Hepatocyte (in vitro differentiated cells): Measurements from ENCODE around the gene PLCB2.

ENCODE experiments used
- EZH2 ChIP-seq: fragments of 200-600 bp; sonication (generic); IDR thresholded peaks from 2 replicates; pipeline ENCODE4 v1.6.1; 2016; ENCODE audit warnings: antibody characterized with exemption, mild to moderate bottlenecking, borderline replicate concordance
- EZH2phosphoT487 ChIP-seq: fragments of 200-600 bp; sonication (generic); IDR thresholded peaks from one replicate; pipeline ENCODE4 v1.6.1; 2018; ENCODE audit warnings: antibody characterized with exemption, mild to moderate bottlenecking, low read depth, moderate library complexity; ENCODE audit not compliant: unreplicated experiment, severe bottlenecking
- TF ChIP-seq, protein P1 (sequence below): fragments of 200-600 bp; sonication (generic); IDR thresholded peaks from 2 replicates; pipeline ENCODE4 v1.5.1; 2016; ENCODE audit warnings: antibody characterized with exemption, mild to moderate bottlenecking; ENCODE audit not compliant: poor library complexity

GRCh38 chr15:40244961-40245523 is 62.7 kb downstream of the PLCB2 start:
- TF ChIP-seq, protein P1, sequence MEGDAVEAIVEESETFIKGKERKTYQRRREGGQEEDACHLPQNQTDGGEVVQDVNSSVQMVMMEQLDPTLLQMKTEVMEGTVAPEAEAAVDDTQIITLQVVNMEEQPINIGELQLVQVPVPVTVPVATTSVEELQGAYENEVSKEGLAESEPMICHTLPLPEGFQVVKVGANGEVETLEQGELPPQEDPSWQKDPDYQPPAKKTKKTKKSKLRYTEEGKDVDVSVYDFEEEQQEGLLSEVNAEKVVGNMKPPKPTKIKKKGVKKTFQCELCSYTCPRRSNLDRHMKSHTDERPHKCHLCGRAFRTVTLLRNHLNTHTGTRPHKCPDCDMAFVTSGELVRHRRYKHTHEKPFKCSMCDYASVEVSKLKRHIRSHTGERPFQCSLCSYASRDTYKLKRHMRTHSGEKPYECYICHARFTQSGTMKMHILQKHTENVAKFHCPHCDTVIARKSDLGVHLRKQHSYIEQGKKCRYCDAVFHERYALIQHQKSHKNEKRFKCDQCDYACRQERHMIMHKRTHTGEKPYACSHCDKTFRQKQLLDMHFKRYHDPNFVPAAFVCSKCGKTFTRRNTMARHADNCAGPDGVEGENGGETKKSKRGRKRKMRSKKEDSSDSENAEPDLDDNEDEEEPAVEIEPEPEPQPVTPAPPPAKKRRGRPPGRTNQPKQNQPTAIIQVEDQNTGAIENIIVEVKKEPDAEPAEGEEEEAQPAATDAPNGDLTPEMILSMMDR = no peak
- TF ChIP-seq EZH2 (no peak), EZH2phosphoT487 (no peak)
